GM21825 (cell line): ENCODE data around the gene BCL2L2.

Experiments used
- ATAC-seq: cut with Tn5 transposase; IDR thresholded peaks from one replicate; pipeline ENCODE4 v1.9.1; 2021; ENCODE audit warnings: mild to moderate bottlenecking, moderate library complexity; ENCODE audit not compliant: unreplicated experiment

The BCL2L2 gene

DNA sequence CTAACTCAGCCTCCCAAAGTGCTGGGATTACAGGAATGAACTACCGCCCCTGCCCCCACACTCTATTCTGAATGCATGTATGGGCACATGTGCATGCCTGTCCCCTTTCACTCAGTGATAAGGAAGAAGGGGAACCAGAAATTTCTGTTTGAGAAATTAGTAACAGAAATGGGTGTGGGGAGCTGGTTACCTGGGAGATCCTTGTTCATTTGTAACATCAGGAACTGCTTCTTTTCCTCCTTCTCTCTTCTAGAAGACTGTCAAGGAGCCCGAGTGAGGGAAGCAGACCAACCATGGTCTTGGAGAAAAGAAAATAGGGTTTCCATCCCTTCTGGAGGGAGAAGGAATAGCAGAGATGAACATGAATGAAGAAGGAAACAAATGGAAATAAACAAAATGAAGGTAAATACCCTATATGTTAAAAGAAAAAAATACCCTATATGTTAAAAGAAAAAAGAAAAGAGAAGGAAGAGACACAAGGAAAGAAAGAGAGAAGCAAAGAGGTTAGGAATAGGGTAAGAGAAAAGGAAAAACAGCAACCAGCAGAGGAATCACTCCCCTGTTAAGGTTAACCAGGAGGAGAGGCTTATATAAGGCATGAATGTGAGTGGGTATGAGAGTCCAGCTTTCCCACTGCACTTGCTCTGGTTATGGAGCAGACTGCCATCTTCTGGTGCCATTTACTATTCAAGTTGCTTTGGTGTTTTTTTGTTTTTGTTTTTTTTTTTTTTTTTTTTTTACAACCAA, 7.2 kb upstream of the BCL2L2 start:
- ATAC-seq, result no peak

GRCh38 chr14:23299986-23300686, 6.5 kb upstream of the BCL2L2 start:
- ATAC-seq, result no peak

GRCh38 chr14:23300687-23301223, 5.9 kb upstream of the BCL2L2 start:
- ATAC-seq, result no peak

DNA sequence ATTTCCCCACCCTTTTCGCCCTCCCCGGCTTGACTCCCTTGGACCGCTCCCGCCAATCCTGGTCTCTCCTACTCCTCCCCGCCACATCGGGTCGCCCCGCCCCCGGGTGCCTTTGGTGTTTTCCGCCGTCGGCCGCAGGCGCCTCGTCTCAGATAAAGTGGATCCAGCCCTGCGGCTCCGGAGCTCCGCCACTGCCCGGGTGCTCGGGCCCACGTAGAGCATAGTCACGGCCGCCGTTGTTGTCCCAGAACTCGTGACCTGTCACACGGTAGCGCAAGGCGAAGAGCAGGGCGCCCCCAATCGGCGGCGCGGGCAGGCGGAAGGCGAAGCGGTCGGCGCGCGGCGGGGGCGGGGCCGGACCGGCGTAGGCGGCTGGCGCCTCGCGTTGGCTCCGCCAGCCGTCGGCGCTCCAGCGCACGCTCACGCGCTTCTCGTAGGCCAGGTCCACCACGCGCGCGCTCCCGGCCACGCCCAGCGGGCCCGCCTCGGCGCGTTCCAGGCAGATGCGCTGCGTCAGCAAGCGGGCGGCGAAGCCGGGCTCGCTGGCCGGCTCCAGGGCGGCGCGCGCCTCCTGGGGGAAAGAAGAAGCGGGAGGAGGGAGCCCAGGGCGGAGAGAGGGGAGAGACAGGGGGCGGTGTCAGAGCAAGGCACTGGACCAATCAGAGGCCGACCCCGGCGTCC, 5.2 kb upstream of the BCL2L2 start:
- peak; percentile 72 for ATAC-seq

DNA sequence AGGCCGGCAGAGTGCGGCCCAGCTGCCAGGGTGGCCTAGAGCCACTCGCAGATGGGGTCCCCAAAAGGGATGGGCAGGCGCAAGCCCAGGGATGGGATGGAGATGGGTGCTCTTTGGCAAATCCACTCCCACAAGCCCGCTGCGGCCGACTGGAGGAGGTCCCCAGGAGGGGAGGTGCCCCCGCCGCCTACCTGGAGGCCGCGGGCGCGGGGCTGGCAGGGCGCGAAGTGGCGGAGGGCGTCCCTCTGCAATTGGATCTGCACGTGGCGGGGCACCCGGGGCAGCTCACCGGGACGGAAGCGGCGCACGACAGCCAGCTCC, 4.7 kb upstream of the BCL2L2 start:
- ATAC-seq, result peak; percentile 15

DNA sequence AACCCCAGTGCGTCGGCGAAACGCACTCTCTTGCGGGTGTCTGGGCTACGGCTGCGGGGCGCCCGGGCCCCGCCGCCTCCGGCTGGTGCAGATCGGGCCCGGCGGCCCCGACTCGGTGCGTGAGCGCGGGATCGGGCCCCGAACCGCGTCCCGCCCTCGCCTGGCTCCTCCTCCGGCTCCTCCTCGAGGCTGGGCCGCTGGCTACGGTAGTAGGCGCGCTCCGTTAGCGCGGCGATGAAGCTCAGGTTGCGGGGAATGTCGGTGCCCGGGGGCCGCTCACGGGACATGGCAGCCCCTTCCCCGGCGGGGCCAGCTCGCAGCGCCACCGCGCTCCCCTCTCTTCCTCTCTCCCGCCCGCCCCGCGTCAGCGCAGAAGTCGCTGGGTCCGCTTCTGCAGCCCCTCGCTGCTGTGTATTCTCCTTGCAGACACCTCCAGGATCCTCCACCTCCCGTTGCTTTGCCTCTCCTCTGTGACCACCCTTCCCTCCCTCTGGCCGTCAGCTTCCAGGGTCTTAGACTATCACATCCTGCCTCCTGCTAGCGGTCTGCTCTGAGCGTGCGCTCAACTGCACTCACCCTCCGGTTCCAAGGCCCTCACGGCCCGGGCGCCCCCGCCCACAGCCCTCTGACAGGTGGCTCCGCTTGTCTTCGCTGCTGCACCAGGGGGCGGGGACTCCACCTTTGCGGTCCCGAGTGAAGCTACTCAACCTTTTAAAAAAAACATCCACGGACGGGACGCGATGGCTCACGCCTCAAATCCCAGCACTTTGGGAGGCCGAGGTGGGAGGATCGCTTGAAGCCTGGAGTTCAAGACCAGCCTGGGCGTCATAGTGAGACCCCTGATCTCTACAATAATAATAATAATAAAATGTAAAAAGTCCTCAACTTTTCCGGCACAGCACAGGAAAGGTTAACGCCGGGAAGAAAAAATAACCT, 4.1 kb upstream of the BCL2L2 start, which contains the start of gene PPP1R3E:
Gene PPP1R3E (minus strand): TSS at position 570 of the 936 bp plus-strand sequence. CDS start 283 bp downstream, at position 287.
- ATAC-seq, result peak; percentile 40

DNA sequence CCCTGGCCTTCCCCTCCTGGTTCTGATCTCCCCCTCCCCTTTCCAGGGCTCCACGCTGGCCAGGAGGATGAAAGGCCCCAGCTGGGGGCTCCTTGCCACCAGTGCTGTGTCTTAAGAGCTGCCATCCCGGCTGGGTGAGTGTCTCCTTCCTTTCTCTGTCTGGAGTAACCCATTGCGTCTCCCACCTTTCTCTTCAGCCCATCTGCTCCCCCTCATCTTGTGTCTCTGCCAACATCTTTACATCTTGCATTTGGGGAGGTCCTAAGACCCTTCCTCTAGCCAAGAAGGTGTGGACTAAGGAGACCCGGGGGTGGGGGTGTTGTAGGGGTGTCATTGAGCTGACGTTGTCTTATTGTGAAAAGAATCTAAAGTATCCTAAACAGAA, 505 bp downstream of the BCL2L2 start:
- no peak for ATAC-seq

DNA sequence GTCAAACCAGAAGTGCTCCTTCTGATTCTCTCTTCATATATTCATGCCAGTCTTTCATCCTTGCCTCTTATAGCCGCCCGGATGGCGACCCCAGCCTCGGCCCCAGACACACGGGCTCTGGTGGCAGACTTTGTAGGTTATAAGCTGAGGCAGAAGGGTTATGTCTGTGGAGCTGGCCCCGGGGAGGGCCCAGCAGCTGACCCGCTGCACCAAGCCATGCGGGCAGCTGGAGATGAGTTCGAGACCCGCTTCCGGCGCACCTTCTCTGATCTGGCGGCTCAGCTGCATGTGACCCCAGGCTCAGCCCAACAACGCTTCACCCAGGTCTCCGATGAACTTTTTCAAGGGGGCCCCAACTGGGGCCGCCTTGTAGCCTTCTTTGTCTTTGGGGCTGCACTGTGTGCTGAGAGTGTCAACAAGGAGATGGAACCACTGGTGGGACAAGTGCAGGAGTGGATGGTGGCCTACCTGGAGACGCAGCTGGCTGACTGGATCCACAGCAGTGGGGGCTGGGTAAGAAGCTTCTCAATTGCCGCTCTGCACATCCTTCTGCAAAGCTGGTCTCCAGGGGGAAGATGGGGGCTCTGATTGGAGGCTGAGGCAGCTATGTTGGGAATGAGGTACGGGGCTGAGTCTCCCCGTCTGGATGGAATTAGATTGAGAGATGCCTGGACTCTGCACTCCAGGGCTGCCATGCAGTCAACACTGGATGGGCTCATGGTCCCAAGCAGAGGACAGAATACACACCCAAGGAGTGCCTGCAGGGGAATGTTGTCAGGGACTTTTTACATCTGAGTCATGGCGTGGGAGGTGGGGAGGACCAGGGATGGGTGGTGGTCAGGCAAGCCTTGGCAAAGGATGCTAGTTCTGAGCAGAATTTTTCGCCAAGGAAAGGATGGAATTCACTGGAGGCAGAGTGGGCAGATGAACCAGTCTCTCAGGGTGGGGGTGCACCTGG, 1.3 kb downstream of the BCL2L2 start:
- no peak for ATAC-seq

- ATAC-seq, result no peak
These were observed 2.2 kb downstream of the BCL2L2 start for GRCh38 chr14:23308721-23309445.

- ATAC-seq, result no peak
These were observed 3.9 kb downstream of the BCL2L2 start for GRCh38 chr14:23310546-23310945.

DNA sequence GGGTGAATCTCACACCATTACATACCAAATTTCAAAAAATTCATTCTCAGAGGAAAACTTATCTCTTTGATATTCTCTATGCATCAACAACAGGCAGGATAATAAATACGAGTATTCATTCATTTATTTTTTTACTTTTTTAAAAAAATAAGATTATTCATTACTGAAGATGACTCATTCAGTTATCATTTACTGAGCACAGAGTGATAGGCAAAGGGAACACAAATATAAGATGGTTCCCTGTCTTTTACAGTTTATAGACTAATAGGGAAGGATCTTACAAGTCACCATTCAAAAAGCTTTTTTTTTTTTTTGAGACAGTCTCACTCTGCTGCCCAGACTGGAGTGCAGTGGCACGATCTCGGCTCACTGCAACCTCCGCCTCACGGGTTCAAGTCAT, 9.7 kb downstream of the BCL2L2 start:
- no peak for ATAC-seq

DNA sequence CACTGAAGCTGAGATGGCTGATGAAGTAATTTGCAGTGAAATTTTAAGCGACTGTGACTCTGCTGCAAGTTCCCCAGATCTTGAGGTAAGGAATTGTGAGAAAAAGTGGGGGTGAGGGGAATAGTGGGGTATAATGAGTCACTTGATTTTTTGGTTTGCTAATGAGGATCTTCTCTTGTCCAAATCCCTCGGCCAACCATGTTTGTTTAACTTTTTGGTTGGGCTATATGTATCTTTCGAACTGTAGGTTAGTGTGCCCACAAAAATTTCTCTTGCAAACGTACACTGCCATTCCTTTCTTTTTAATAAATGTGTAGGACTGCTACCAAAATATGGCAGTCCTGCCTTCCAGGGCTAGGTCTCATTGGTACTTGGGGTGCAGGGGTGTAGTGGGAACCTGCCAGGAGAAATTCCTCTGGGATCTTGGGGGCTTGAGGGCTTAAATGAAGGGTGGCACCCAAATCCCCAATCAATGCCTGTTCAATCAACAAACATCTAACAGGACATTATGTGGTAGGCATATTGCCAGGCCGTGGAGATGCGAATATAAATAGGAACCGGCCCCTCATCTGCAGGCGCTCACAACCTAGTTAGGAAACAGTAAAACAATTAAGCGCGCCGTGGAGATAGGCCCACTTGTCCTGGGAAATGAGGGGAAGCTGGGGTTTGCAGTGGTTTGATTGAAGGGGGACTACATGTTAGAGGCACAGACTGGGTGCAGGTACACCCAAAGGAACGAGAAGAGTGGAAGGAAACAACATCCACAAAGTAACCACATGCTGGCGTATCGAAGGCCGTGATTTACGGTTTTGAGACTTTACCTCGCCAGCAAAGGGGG, 13.3 kb downstream of the BCL2L2 start:
- no peak for ATAC-seq

DNA sequence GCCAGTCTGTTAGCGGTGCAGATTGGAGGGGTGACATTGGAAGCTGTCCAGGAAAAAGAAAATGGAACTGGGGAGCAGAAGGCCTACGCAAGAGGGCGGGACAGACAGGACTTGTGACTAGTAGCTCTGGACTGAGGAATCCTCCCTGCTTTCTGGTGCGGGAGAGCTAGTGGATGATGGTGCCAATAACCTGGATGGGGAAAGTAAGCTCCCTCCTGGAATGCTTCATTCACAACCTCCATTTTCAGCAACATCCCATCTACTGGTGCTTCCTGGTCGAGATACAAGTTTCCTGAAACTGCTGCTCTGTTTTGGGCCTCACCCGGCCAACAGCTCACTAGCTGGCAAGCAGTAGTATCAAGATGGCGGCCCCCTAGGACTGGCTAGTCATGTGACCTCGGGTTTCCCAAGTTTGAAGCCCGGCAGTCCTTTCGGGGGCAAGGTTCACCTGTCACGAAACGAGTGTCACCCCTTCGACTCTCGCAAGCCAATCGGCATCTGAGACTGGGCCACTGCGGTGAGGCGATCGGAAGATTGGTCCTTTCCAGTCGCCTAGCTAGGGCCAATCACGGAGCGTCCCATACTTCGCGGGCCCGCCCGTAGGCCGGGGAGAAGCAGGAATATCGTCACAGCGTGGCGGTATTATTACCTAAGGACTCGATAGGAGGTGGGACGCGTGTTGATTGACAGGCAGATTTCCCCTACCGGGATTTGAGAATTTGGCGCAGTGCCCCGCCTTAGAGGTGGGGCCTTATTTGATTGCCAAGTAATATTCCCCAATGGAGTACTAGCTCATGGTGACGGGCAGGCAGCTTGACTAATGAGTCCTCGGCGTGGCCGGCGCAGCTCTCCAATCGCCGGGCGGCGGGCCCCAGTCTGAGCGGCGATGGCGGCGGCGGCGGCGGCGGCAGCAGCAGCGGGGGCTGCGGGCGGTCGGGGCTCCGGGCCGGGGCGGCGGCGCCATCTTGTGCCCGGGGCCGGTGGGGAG, 14.2 kb downstream of the BCL2L2 start, which contains the start of gene PABPN1:
Gene PABPN1 (plus strand): TSS at position 874 of the 988 bp plus-strand sequence. CDS start 13 bp downstream, at position 887.
- ATAC-seq, result peak; percentile 89

GRCh38 chr14:23321572-23322547, 15.2 kb downstream of the BCL2L2 start:
- no peak for ATAC-seq
